Measurements from ENCODE around the gene MTR.
"Not testable (repeated sequence)": the region's sequence is repeated elsewhere in the genome, so short reads cannot be mapped to it uniquely, and the experiment has no call there.

Gene MTR

DNA sequence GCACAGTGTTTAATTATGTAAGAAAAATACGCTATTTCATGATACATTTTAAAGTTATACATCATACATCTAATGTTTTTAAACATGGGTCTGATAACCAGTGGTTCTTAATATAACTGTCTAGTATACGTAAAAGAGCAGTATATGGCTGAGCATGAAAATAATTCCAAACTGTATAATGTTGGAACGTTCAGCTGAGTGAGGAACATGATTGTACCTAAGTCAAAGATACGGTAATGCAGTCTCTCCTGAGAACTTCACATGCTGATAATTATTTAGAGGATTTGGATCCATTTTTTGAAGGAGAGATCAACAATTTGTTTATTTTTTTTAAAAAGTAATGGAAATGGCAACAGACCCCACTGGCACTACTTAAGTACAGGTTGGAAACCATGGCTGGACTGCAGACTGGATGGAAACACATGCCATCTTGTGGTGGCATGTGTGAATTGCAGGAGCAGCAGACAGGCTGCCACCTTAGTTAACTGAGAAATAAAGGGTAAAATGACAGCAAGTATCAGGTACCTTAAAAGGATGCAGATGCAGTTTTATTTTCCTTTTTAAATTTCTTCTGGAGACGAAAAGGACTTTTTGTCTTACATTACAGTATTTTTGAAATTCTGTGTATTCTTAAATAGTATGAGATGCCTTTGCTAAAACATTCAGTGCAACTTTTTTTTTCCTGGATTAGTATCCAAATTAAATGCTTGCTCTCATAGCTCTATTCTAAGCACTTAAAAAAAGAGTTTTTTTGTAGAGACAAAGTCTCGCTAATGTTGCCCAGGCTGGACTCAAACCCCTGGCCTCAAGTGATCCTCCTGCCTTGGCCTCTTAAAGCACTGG, 73.8 kb downstream of the MTR start:
- peak; percentile 75 for DNase-seq

DNA sequence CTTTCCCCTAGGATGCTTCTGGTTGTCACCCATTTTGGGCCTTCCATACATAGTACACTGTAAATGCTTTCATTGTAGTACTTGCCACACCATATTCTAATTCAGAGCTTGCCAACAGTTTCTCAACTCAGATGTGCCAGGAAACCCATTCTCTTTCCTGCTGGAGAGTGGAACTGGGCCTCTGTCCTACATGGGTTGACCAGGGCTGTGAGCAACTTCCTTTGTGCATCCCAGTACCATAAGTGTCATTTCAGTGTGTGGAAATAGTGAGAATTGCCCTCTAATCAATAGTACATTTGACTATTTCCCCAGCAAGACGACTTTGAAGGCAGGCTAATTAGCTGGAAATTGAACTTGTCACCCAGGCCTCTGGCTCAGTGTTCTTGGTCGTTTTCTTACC, 74.8 kb downstream of the MTR start:
- no peak for DNase-seq

DNA sequence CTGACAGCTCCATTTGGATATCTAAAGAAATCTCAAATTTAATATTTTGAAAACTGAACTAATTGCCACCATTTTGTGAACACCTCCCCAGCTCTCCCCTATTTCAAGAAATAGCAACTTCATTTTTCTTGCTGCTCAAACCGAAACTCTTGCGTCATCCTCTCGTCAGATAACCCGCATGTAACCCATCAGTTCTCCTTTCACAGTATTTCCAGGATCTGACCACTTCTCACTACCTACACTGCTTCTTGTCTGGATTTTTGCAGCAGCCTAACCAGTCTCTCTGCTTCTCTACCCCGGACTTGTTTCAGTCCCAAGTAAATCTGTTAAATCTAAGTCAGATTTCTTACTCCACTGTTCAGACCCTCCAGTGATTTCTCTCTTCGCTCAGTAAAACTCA, 75.6 kb downstream of the MTR start:
- DNase-seq, result no peak

DNA sequence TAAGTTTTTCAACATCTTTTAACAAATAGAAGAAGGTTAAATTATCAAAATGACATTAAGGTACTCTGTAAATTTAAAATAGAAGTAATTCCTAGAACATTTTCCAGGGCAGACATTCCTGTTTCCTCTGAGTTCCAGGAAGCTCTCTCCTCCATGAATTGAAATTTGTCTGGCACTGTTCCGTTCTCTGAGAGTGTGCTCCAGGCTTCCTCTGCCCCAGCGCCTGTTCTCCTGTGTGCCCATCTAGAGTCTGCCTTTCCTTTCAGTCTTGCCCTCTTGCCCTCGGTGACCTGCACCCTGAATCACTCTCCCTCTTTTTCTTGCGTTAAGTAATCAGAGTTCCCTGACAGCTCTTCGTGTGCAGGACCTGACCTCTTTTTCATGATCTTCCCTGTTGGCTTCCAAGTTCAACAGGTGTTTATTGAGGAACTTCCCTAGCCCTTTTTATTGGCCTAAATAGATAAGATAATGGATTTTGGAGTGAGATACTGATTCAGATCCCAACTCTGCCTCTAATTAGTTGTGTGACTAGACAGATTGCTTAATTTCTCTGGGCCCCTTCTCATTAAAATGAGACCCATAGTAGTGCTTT, 77.1 kb downstream of the MTR start:
- no peak for DNase-seq

DNA sequence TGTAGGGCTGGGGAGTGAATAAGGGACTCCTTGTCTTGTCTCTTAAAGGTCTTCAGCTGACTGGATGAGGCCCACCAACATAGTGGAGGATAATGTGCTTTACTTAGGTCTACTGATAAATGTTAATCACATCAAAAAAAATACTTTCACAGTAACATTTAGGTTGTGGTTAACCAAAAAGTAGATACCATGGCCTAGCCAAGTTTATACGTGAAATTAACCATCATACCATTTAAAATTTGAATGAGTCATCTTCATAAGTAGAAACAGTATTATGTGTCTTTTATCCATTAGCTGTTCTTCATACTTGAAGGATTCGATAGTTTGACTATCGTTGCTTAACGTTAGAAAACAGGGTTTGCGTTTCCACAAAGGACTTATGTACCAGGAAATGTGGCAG, 80.9 kb downstream of the MTR start:
- DNase-seq, result no peak

DNA sequence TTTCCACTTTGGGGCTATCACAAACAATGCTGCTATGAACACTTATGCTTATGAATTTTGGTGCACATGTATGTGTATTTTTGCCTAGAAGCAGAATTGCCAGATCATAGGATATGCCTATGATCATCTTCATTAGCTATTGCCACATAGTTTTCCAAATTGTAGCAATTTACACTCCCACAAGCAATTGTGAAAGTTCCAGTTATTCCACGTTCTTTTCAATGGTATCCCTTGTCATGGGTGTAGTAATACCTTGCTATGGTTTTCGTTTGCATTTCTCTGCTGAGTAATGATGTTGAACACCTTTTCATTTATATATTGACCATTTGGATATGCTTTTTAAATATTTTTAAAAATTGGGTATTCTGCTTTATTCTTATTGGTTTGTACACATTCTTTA, 82.6 kb downstream of the MTR start:
- DNase-seq, result no peak

DNA sequence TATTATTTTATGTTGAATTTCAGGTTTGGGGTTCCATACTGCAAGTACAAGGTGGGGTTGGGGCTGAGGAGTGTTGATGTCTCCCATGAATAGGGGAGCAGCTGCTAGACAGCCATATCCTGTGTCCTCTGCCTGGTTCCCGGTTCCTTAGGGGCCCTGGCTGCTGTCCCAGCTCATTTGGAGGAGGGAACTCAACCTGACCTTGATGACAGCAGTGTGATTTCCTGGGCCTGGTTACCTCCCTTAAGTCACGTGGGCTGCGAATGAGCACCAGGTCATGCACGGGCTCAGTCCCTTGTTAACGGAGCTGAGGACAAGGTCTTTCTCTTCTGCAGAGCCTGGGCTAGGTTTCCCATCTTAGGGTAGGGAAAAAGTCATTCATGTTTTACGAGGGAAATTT, 85.1 kb downstream of the MTR start:
- DNase-seq, result no peak

DNA sequence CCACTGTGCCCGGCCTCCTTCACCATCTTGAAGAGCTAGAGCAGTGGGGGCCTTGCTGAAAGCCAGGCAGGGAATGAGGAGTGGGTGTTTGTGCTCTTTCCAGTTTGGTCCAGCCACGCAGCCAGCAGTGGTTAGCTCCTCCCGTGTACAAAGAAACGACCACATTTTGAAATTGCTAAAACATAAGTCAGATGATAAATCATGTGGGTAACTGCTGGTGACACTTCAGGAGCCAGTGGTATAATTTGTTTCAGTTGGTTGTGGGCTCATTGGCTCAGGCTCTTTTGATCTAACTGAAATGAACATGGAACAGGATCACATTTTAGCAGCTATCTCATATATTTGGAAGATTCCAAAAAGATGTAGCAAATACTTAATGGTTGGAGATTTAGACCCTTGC, 87.6 kb downstream of the MTR start:
- DNase-seq, result no peak

DNA sequence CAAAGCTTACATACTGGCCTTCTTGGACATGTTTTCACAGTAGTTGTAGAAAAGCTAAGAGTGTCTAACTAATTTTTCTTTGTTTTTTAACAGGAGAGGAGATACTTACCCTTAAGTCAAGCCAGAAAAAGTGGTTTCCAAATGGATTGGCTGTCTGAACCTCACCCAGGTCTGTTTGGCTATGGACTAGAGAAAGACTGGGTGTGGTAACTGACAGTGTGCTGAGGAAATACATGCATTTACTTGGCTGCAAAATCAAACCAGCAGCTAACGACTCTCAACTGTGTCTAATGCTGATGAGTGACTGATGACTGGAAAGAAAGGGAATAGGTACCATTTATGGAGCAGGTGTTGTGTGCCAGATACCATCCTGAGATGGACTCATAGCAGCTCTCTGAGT, 91.1 kb downstream of the MTR start:
- no peak for DNase-seq

DNA sequence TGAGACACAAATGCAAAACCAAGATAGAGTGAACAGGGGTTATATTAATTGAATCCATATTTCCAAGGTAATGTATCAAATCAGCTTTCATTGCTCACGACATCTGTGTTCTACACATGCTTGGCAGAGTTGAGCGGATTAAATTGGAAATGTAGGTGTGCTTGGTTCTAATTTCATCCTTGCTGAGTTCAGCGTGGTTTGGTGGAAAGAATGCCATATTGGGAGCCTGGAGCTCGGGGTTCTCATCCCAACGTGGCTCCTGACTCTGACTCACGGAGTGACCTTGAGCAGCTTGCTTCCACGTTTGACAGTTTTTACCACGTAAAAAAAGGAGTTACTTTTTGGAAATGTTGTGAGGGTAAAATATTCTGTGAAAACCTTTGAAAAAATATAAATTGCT, 92.0 kb downstream of the MTR start:
- DNase-seq, result no peak

DNA sequence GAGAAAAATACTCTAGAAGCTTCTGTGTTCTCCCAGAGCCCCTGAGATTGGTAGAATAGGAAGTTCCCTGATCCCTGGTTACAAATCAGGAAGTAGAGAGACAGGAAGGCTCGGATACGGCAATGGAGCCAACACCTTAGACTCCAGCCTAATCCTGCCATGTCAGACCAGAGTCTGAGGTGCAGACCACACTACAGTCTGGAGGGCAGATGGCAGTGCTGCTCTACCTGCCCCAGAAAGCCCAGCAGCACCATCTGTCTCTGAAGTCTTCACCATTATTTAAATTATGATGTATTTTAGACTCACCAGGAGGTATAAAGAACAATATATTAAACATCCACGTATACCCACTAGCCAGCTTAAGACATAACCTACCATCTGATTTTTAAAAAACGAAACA, 93.0 kb downstream of the MTR start:
- DNase-seq, result no peak

DNA sequence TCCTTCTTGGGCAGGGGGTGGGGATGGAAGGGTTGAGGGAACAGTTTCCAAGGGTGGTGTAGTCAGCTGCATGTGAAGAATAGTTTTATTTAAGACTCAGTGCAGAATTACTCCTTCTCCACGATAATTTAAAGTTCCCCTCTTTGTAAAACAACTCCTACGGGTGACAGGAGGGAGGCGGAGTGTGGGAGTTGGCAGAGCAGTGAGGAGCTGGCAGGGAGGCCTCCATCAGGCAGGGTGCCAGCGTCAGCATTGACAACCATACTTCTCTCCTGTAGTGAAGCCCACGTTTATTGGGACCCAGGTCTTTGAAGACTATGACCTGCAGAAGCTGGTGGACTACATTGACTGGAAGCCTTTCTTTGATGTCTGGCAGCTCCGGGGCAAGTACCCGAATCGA, 93.8 kb downstream of the MTR start:
- no peak for DNase-seq

DNA sequence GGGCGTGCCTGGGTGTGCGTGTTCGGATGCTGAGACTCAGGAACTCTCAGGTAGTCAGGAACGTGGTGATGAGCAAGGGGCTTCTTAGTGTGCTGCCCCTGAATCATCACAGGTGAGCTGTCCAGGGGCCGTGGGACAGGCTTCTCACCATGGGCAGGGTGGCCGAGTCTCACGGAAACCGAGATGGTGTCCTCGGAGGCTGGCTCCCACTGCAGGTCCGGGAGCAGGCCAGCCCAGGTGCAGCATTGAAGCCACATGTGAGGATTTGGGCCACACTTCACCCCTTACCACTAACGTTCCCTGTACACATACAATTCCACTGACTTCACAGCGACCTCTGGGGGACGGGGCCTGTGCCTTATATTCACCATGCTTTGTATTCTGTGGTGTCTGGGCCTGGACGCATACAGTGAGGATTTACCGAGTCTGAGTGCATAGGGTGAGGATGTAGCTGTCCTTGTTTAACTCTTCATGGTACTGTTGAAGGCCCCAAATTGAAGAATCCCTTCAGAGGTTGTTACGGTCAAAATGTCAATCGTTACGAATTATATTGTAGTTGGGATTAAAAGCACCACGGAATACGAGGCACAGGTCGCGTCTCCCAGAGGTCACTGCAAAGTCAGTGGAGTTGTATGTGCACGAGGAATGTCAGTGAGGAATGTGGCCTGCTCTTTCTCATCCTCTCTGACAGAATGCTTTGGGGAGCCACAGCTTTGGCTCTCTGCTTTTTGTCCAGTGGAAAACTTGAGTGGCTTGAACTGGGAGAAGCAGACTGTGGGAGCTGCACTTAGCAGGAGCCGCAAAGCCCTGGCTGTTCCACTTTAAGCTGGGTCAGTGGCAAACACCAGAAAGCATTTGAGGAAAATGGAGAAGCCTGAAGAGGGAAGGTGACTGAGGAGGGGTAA, 95.3 kb downstream of the MTR start:
- no peak for DNase-seq

DNA sequence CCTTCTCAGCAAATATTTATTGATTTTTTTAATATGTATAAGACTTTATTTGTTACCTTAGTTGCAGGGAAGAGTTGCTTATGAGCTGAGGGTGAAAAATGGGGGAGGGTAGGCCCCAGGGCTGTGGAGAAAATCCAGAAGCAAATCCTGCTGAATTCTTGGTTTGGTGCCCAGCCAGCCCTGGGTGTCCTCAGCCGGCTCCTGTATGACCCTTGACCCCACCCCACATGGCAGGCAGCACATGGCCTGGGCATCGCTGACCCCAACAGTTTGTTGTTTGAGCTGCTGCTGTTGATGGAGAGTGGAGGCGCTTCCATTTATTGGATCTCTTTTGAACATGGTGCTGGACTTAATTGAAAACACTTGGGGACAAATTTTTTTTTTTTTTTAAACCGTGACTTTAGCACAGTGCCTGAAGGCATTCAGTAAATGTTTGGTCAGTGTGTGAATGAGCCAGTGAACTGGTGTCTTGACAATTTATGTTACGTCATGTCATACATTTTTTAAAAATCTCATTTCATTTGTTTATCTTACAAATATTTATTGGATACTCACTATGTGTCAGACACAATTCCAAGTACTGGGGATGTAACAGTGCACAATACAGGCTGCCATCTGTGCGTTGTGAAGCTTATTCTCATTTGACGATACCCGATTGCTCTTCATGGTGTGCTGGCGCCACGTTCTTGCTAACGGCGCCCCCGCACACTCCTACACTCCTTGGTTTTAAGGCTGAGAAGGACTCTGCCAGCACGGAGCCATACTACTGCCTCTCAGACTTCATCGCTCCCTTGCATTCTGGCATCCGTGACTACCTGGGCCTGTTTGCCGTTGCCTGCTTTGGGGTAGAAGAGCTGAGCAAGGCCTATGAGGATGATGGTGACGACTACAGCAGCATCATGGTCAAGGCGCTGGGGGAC, 98.8 kb downstream of the MTR start:
- DNase-seq, result no peak

DNA sequence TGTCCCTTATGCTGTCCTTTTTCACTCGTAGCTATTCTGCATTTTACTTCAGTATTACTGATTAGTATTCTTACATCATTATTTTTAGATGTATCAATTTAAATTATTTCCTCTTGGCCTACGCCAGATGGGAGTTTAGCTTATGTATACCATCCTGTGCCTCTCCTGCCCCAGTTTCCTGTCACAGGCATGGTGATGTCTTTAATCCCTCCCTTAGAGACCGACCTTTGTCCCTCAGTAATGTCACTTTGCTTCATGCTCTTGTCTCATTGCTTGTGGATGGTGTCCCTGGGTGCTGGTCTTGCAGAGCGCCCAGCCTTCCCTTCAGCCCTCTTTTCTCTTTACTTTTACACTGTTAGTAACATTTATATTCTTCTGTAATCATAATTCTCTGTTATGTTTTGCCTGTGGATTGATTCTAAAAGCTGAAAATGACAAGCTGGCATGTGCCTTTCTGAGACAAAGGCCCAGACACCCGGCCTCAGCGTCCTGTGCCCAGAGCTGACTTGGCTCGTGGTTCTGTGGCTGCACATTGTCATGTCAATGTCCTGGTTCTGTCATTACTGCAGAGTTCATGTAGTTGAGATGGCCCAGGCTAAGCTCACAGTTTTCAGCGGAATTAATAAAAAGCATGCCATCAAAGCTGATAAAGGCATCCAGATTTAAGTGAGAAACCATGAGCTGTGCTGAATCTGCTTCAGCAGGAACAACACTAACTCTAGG, 100.7 kb downstream of the MTR start:
- DNase-seq, result no peak

DNA sequence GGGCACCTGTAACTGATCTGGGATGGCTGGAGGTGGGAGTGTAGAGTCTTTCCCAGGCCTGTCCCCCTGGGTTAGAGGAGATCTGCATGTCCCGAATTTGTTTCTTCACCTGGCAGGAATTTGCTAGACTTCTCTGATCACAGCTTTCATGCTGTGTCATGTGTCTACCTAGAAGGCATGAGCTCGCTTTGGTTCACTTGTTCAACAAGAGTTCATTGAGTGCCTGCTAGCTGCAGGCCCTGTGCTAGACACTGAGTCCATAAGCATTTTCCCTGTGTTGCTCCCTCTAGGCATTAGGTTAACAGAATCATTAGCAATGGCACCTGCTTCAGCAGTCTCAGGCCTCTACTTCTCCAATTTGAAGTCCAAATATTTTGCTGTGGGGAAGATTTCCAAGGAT, 101.6 kb downstream of the MTR start:
- no peak for DNase-seq

DNA sequence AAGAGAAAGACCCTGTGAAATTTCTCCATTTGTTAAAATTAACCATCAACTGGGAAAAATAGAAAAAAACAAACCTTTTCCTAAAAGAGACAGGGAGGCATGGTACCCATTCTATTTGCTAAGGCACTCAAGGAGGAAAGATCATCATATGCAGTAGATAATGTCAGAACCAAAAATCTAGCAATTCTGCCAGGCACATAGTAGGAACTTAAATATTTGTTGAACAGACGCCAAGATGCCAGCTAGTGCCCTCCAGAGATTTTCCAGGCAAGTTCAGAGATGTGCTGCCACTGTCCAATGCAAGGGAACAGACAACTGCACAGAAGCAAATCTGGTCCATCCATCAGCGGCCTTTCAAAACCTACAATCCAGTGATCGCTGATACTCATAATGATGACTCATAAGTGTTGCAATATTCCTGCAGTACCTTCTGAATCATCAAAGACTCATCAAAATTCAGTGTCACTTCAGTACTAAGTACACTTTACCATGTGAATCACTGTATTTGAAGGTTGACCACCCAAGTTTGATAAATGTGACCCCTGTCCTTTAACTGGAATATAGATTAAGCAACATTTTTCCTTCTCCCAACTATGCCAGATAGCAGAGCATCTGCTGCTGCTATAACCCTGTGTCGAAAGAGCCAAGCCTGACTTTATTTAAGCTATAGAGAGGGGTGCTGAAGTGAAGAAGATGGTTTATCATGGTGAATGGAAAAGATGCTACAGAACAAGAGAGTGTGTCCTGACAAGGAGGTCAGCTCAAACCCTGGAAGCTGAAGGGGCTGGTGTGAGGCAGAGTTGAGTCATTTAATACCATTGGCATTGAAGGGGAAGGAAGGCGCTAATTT, 110.0 kb downstream of the MTR start:
- peak; percentile 75 for DNase-seq

DNA sequence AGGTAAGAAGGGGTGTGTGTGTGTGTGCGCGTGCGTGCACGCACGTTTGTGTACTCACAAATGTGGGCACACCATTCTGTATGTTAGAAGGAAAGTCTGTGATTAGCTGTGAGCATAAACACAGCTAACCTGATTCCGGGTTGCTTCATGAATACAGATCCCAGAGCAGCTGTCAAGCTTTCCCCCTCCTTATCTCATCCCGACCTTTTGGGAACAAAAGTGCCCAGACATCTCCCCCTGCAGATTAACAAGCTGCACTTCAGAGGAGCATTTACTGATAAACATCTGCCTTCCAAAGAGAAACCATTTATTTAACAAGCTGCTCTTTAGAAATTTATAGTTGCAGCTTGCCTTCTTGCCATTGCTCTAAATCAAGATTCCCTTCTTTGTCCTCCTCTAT, 112.1 kb downstream of the MTR start:
- no peak for DNase-seq

DNA sequence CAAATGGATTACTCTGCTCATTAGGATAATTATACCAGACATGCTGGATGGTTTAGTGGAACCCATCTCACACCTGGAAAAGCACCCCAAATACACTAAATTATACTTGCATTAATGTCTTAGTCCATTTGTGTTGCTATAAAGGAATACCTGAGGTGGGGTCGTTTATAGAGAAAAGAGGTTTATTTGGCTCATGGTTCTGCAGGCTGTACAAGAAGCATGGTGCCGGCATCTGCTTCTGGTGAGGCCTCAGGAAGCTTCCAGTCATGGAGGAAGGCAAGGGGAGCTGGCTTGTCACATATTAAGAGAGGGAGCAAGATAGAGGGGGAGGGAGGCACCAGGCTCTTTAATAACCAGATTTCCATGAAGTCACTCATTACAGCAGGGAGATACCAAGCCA, 113.6 kb downstream of the MTR start:
- no peak for DNase-seq

DNA sequence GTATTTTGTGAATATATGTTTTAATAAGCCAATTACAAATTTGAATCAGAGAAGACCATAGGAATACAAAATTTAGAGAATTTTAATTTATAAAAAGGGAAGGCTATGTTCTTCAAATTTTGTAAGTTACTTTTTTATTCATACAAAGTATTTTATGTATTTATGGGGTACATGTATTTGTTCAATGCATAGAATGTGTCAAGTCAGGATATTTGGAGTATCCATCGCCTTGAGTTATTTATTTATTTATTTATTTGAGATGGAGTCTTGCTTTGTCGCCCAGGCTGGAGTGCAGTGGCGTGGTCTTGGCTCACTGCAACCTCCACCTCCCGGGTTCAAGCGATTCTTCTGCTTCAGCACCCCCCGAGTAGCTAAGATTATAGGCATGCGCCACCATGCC, 116.0 kb downstream of the MTR start:
- not testable (repeated sequence) for DNase-seq

Measured in DMS53 (cell line).